Suprapubic skin (tissue), 4 donors: ENCODE results near the gene ZDHHC17.

Experiments used
- CTCF ChIP-seq, 2 donors: fragments of 200-600 bp in 1 of 2; fragments of 450-650 bp in 1 of 2; sonication (generic) in 1 of 2; IDR thresholded peaks; one replicate each; pipeline ENCODE4 v1.5.1; 2016 to 2019; ENCODE audit warnings: antibody characterized with exemption in 2 of 2, mild to moderate bottlenecking in 1 of 2, moderate library complexity in 1 of 2
- EP300 ChIP-seq: sonication (generic); formaldehyde crosslinking; IDR thresholded peaks from one replicate; pipeline ENCODE4 v1.6.1; 2017; ENCODE audit warnings: antibody characterized with exemption
- POLR2A ChIP-seq, 2 donors: fragments of 450-650 bp; IDR thresholded peaks; one replicate each; pipeline ENCODE4 v1.6.1; 2017; ENCODE audit warnings: antibody characterized with exemption in 2 of 2, mild to moderate bottlenecking in 2 of 2, moderate library complexity in 2 of 2
- POLR2AphosphoS5 ChIP-seq, 3 donors: sonication (generic); formaldehyde crosslinking; IDR thresholded peaks; one replicate each; pipeline ENCODE4 v1.6.1; 2017; ENCODE audit warnings: antibody characterized with exemption in 3 of 3

- TF ChIP-seq POLR2A (IDR thresholded peaks at IDR 0.05), result no peak
- TF ChIP-seq CTCF (IDR thresholded peaks at IDR 0.05), result no peak
- TF ChIP-seq POLR2AphosphoS5 (IDR thresholded peaks at IDR 0.05), result no peak
- TF ChIP-seq EP300, result no peak
These were observed 46.9 kb downstream of the ZDHHC17 start for GRCh38 chr12:76810671-76811419.
